Endothelial cell of umbilical vein (primary cell): ENCODE measurements around the gene CA5A. TPM values are rescaled to one million over a fixed set of nuclear protein-coding genes. Genes with fewer than 3 reads are reported as not detected.

ENCODE experiments used
- BruUV-seq: library from RNA; stranded (reverse); fragments of 400-500 nt; replicated peaks from 2 replicates; lab custom pipeline; 2021; lab: Mats Ljungman, UMichigan
- CTCF ChIA-PET: fragments of 300-600, 350-600 bp; sonication (Branson Sonifier 250); formaldehyde crosslinking; loops from one replicate; lab custom pipeline; 2021; ENCODE audit warnings: antibody characterized with exemption, inconsistent platforms; lab: Charles Lee
- POLR2A ChIA-PET: fragments of 300-600, 350-600 bp; sonication (Branson Sonifier 250); formaldehyde crosslinking; loops from one replicate; lab custom pipeline; 2021; ENCODE audit warnings: antibody characterized with exemption, inconsistent platforms; lab: Charles Lee
- DNase-seq: peaks from one replicate; pipeline ENCODE4 v3.0.0-alpha.2; 2011; ENCODE audit warnings: low read depth, low spot score
- FAIRE-seq: peaks from 2 replicates; lab custom pipeline; 2011; peaks lifted over from hg19 to GRCh38; lab: Jason Lieb, UNC
- H2AFZ ChIP-seq: 2 replicates; pipeline ENCODE4 v1.6.0; 2012; ENCODE audit warnings: low read depth, low read length, control low read depth, inconsistent platforms
- H3K27ac ChIP-seq: 2 replicates; pipeline ENCODE4 v1.5.1; 2011; ENCODE audit warnings: low read depth, mild to moderate bottlenecking, control low read depth, low read length, moderate library complexity; ENCODE audit not compliant: insufficient read depth
- H3K27me3 ChIP-seq, 2 experiments: 2 replicates each; pipeline versions ENCODE4 v1.6.0 to v1.6.1; 2011; ENCODE audit warnings: low read length in 2 of 2, mixed read lengths in 1 of 2; ENCODE audit not compliant: control insufficient read depth in 2 of 2, insufficient read depth in 2 of 2
- H3K36me3 ChIP-seq, 2 experiments: 2 replicates in 1 of 2; 3 replicates in 1 of 2; pipeline ENCODE4 v1.5.1; 2011; ENCODE audit warnings: low read length in 2 of 2, mild to moderate bottlenecking in 1 of 2, moderate library complexity in 1 of 2; ENCODE audit not compliant: control insufficient read depth in 2 of 2, insufficient read depth in 2 of 2; ENCODE audit errors: extremely low read depth in 1 of 2
- H3K4me1 ChIP-seq: 3 replicates; pipeline ENCODE4 v1.5.1; 2011; ENCODE audit warnings: mild to moderate bottlenecking, low read length; ENCODE audit not compliant: control insufficient read depth, insufficient read depth; ENCODE audit errors: extremely low read depth
- H3K4me2 ChIP-seq: 2 replicates; pipeline ENCODE4 v1.6.1; 2011; ENCODE audit warnings: low read length, control low read depth, mixed read lengths; ENCODE audit not compliant: insufficient read depth
- H3K4me3 ChIP-seq, 3 experiments: fragments of 200-600 bp in 1 of 3; sonication (generic), shearing (Covaris generic) in 1 of 3; replicated peaks in 1 of 3; 2 replicates each; pipeline ENCODE4 v1.5.1; 2011 to 2016; ENCODE audit warnings: control low read depth in 3 of 3, low read length in 3 of 3, mild to moderate bottlenecking in 2 of 3, inconsistent platforms in 1 of 3, low read depth in 1 of 3, moderate library complexity in 1 of 3; ENCODE audit not compliant: insufficient read depth in 1 of 3
- H3K79me2 ChIP-seq: 2 replicates; pipeline ENCODE4 v1.6.0; 2012; ENCODE audit warnings: low read length, inconsistent platforms; ENCODE audit not compliant: control insufficient read depth, insufficient read depth
- H3K9ac ChIP-seq: replicated peaks from 2 replicates; pipeline ENCODE3; 2011; ENCODE audit warnings: low read length, control low read depth; ENCODE audit not compliant: insufficient read depth; ENCODE audit errors: extremely low read depth
- H3K9me1 ChIP-seq: replicated peaks from 3 replicates; pipeline ENCODE4 v1.6.0; 2011; ENCODE audit warnings: mild to moderate bottlenecking, low read length; ENCODE audit not compliant: control insufficient read depth, insufficient read depth; ENCODE audit errors: extremely low read depth
- H3K9me3 ChIP-seq: replicated peaks from 2 replicates; pipeline ENCODE4 v1.5.1; 2012; ENCODE audit warnings: low read length, inconsistent platforms; ENCODE audit not compliant: control insufficient read depth, insufficient read depth
- H4K20me1 ChIP-seq: replicated peaks from 2 replicates; pipeline ENCODE3; 2011; ENCODE audit warnings: mild to moderate bottlenecking, low read length; ENCODE audit not compliant: control insufficient read depth, insufficient read depth; ENCODE audit errors: extremely low read depth
- CTCF ChIP-seq, 2 donors: IDR thresholded peaks; 1 replicate in 1 of 2; 2 replicates in 1 of 2; pipeline ENCODE4 v1.5.1; 2011; ENCODE audit warnings: low read length in 2 of 2, mild to moderate bottlenecking in 2 of 2, moderate library complexity in 2 of 2, control low read depth in 1 of 2, inconsistent platforms in 1 of 2, low read depth in 1 of 2; ENCODE audit not compliant: insufficient read depth in 1 of 2; ENCODE audit errors: extremely low read depth in 1 of 2
- EZH2 ChIP-seq: IDR thresholded peaks from 2 replicates; pipeline ENCODE4 v1.6.1; 2012; ENCODE audit warnings: borderline replicate concordance, low read depth, mild to moderate bottlenecking, moderate library complexity, low read length, inconsistent platforms; ENCODE audit not compliant: severe bottlenecking
- FOS ChIP-seq: IDR thresholded peaks from 2 replicates; pipeline ENCODE4 v1.6.1; 2011; ENCODE audit warnings: mild to moderate bottlenecking, low read length, moderate library complexity, borderline replicate concordance; ENCODE audit not compliant: insufficient read depth
- GATA2 ChIP-seq: IDR thresholded peaks from 2 replicates; pipeline ENCODE4 v1.7.0; 2011; ENCODE audit warnings: low read depth, mild to moderate bottlenecking, moderate library complexity, mixed read lengths, low read length; ENCODE audit not compliant: insufficient read length, insufficient read depth
- JUN ChIP-seq: IDR thresholded peaks from 2 replicates; pipeline ENCODE4 v1.6.1; 2011; ENCODE audit warnings: borderline replicate concordance, low read depth; ENCODE audit not compliant: insufficient read length, insufficient read depth
- MAX ChIP-seq: IDR thresholded peaks from 2 replicates; pipeline ENCODE4 v1.6.1; 2011; ENCODE audit not compliant: insufficient read depth, insufficient read length
- MYC ChIP-seq: IDR thresholded peaks from one replicate; pipeline ENCODE4 v1.6.1; 2011; ENCODE audit warnings: mild to moderate bottlenecking, low read depth, low read length
- POLR2A ChIP-seq: IDR thresholded peaks from 2 replicates; pipeline ENCODE4 v1.6.1; 2012; ENCODE audit warnings: low read depth, mild to moderate bottlenecking, control low read depth, low read length
- POLR2AphosphoS5 ChIP-seq: IDR thresholded peaks from 2 replicates; pipeline ENCODE4 v1.6.1; 2012; ENCODE audit warnings: low read depth, mild to moderate bottlenecking, control low read depth, low read length, moderate library complexity; ENCODE audit not compliant: insufficient read depth
- dilution Hi-C: fragments of 300-500 bp; cut with MboI; formaldehyde crosslinking; loops from one replicate; pipeline ENCODE4 v1.15.0; 2019; ENCODE audit warnings: low sequenced_read_pairs; ENCODE audit not compliant: extremely low pct_ligation_motif_present
- intact Hi-C: fragments of 100-400 bp; cut with micrococcal nuclease; formaldehyde crosslinking; loops from one replicate; pipeline ENCODE4 v1.10.0; 2022
- polyA plus RNA-seq, 4 experiments: library from polyadenylated mRNA; depleted of rRNA in 3 of 4; stranded (reverse) in 3 of 4; unstranded in 1 of 4; fragments of >200 nt; gene quantifications; 2 replicates each; pipeline versions ENCODE4 v1.2.1 to v1.2.3, GENCODE V29; 2011 to 2012; ENCODE audit warnings: missing spikeins in 1 of 4
- total RNA-seq: library from RNA; stranded (reverse); gene quantifications from 2 replicates; pipeline ENCODE4 v1.2.3, GENCODE V29; 2021

Gene CA5A
- total and polyA plus RNA-seq, 2 donors (not counting 3 experiments of a cell fraction or from before 2014, with no cell fraction given): not detected

GRCh38 chr16:87970186-87970585 lies 33.9 kb upstream of the CA5A start:
- H3K4me1 ChIP-seq: peaks cover 8% of the 10 kb centered on the region
- H3K4me2 ChIP-seq: no peak overlapping the region
- H3K27me3 ChIP-seq: no peaks in the 10 kb centered on the region
- no TSS peak for BruUV-seq
- no peak for FAIRE-seq
- TF ChIP-seq EZH2 (no peak), MYC (no peak), JUN (no peak), FOS (no peak), GATA2 (no peak), POLR2A (no peak), CTCF (IDR thresholded peaks at IDR 0.05; ENCODE audit: extremely low read depth in 1 of 2, insufficient read depth in 1 of 2, low read depth in 1 of 2, low read length in 2 of 2) (no peak), MAX (no peak), POLR2AphosphoS5 (no peak)
- no peaks in the 10 kb centered on the region for H4K20me1 ChIP-seq
- ChIA-PET CTCF (no interaction called here), POLR2A (no interaction called here)
- no peak for DNase-seq
- intact Hi-C loops (no loop called here), dilution Hi-C loops (no loop called here)
- H3K9ac ChIP-seq: no peak overlapping the region
- peaks cover 54% of the 10 kb centered on the region for H3K79me2 ChIP-seq
- H3K36me3 ChIP-seq: no peaks in the 10 kb centered on the region
- H3K4me3 ChIP-seq: no peak overlapping the region
- no peaks in the 10 kb centered on the region for H3K9me3 ChIP-seq
- no peaks in the 10 kb centered on the region for H3K9me1 ChIP-seq
- no peak overlapping the region for H2AFZ ChIP-seq
- no peak overlapping the region for H3K27ac ChIP-seq
